OCI-LY3 (cell line): ENCODE results near the gene ST3GAL5.

Source experiments
- EZH2phosphoT487 ChIP-seq: fragments of 200-600 bp; shearing (Covaris generic); IDR thresholded peaks from 2 replicates; pipeline ENCODE4 v1.6.1; 2018; ENCODE audit warnings: antibody characterized with exemption, mixed run types, low read depth
- TF ChIP-seq, protein P1 (sequence below): fragments of 200-600, 300-600 bp; sonication (generic); IDR thresholded peaks from 2 replicates; pipeline ENCODE4 v1.5.1; 2014; ENCODE audit warnings: antibody characterized with exemption, low read length, low read depth

DNA sequence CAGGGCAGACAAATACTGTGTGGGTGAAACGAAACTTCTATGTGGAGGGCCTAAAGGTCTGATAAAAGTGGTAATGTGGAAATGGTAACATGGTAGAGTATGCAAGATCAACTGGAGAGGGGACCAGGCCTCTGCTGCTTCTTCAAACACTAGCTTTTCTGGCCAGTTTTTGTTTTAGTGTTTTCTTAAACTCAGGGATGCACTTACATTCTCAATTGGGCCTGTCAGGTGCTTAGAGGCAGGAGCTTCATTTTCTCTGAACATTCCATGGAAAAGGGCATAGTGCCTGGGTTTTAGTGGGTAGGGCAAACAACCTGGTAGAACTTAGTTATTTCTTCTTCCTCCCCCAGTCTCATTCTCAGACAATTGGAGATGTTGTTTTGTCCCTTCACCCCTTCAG is 10.5 kb upstream of the ST3GAL5 start:
- TF ChIP-seq, protein P1, sequence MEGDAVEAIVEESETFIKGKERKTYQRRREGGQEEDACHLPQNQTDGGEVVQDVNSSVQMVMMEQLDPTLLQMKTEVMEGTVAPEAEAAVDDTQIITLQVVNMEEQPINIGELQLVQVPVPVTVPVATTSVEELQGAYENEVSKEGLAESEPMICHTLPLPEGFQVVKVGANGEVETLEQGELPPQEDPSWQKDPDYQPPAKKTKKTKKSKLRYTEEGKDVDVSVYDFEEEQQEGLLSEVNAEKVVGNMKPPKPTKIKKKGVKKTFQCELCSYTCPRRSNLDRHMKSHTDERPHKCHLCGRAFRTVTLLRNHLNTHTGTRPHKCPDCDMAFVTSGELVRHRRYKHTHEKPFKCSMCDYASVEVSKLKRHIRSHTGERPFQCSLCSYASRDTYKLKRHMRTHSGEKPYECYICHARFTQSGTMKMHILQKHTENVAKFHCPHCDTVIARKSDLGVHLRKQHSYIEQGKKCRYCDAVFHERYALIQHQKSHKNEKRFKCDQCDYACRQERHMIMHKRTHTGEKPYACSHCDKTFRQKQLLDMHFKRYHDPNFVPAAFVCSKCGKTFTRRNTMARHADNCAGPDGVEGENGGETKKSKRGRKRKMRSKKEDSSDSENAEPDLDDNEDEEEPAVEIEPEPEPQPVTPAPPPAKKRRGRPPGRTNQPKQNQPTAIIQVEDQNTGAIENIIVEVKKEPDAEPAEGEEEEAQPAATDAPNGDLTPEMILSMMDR: no peak
- no peak for TF ChIP-seq EZH2phosphoT487
